Stimulated activated CD8-positive, alpha-beta memory T cell treated with anti-CD3 and anti-CD28 coated beads, Interleukin-4, amount 100 ng/mL, for 1 hour (primary cell): ENCODE data around the gene GBA3.

ENCODE experiments used
- DNase-seq, 2 donors: peaks; one replicate each; pipeline ENCODE4 v3.0.0-alpha.2; 2020; ENCODE audit warnings: low read depth in 2 of 2, low spot score in 1 of 2

The GBA3 gene

DNA sequence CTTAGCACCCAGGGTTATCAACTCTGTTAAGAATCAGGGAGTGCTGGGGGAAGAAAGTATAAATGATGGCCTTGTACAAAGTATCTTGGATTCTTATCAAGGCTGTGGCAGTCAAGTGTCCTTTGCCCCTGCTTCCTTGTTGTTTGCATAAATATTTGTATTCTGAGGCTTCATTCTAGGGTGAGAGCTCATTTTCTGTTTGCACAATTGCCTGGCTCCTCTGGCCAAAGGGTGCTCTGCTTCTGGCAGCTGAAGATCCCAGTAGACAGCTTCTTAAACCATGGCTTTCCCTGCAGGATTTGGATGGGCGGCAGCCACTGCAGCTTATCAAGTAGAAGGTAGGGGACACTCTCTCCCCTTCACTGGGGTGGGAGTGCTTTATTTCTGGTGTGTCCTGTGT, at the start of gene GBA3:
Gene GBA3, plus strand, starts transcription at position 202 of the 400 bp plus-strand sequence.
- no peak for DNase-seq

DNA sequence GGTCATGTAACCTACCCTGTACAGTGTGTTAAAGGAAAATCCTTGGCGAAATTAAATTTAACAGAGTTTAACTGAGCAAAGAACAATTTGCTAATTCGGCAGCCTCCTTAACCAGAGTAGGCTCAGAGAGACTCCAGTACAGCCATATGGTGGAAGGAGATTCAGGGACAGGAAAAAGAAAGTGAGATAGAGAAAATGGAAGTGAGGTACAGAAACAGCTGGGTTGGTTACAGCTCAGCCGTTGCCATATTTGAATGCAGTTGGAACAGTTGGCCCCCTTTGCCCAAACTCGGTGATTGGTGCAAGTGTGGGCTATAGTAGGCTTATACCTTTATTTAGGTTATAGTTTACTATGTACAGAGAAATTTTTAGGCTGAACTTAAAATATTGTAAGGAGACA, 48.8 kb upstream of the GBA3 start:
- DNase-seq, result no peak

DNA sequence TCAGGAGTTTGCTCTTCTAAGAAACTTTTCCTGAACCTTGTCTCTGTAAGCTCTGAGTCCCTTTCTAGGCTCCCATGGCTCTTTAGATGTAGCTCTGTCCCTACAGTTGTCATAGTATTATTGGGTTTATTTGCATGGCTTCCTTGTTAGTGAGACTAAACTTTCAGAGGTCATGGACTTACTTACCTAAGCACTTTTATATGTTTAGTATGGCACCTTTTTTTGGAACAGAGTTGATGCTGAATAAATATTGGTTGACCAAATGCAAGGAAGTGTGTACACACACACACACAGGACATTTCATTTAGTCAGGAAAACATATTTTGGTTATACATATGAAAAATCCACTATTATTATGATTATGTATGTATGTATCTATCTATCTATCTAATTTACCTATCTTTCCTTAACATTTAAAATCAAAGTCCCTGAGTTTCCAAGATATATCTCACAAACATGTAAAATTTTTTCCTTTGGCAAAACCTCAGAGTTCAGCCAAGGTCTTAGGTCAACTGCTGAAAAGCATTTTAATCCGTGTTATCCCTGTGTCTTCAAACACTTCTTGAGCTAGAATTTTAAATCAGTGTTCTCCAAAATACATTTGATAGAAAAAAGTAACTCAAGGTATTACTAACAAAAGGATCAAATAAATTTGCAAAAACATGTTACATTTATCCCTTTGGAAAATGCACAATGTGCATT, 47.1 kb upstream of the GBA3 start:
- no peak for DNase-seq

DNA sequence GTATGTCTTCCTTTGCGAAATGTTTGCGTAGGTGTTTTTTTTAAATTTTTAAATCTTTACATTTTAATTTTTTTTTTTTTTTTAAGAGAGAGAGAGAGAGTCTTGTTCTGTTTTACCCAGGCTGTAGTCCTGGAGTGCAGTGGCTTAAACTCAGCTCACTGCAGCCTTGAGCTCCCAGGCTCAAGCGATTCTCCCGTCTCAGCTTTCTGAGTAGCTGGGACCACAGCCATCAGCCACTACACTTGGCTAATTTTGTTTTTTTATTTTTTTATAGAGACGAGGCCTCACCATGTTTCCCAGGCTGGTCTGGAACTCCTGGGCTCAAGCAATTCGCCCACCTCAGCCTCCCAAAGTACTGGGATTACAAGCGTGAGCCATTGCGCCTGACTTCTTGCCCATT, 43.7 kb upstream of the GBA3 start:
- no peak for DNase-seq

DNA sequence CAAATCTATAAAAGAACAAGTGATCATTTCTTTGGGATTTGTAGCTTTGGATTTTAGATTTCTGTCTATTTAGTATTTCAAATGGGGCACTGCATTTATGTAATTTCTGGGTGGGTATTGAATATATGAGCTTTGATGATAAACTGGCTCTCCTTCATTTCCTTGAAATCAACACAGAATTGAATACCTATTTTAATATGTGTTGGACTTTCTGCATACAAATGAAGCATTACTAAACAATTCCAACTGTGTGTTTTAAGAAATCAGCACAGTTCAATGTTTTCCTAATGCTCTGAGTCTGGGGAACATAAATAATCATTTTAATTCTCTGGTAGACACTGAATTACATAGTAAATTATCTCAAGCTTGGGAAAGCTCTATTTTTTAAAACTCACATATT, 42.0 kb upstream of the GBA3 start:
- DNase-seq, result no peak

DNA sequence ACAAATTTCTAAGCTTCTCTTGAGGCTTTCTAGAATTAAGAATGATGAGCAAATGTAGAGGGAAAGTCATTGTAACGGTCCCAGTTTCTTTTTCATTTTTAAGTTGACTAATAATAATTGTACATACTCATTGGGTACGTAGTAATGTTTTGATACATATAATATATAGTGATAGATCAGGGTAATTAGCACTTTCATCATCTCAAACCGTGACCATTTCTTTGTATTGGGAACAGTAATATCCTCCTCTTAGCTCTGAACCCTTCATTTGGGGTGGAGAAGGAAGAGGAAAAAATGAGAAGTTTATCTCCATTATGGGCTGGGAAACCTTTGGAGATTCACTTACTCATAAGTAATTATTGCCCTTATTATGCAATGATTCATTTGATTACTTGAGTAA, 39.0 kb upstream of the GBA3 start:
- no peak for DNase-seq

DNA sequence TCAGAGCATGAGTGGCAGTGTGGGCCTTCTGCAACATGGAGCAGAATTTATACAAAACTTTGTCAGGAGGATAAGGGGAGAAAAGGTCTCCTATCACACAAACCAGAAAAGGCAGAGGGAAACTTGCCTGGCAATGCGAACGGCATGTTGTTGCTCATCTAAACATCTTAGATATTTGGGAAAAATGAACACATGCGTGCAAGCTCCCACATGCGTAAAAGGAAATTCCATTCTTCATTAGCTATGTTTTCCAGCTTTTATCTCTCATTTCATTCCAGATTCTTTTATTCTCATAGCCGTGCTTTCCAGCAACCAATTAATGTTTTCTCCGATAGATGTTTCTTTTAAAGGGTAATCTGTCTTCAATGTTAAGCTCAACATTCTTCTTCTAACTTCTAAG, 31.3 kb upstream of the GBA3 start:
- DNase-seq, result no peak

DNA sequence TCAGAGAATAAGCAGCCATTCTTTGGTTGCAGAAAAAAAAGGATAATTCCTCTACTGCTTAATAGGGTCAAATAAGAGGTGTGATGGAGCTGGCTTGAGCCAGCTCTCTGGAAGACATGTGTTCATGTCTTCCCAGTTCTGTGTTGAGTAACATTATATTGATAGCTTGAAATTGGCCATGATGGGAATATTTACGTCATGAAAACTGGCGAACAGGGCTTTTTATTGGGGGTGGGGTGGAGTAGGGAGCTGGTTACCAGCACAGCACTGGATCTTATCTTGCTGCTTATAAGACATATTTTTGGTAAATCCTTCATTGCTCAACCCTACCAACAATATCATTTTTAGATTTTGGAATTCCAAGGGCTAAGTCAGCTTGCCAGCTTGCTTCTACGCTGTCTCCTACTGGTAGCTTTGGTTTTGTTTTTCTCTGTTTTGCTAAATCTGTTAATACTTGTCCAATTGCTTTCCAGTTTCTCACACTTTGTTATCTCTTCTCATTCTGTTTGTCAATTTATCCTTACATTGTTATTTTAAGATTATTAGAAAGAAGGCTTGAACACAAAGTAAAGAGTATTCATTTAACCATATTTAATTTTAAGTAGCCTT, 25.3 kb upstream of the GBA3 start:
- no peak for DNase-seq

DNA sequence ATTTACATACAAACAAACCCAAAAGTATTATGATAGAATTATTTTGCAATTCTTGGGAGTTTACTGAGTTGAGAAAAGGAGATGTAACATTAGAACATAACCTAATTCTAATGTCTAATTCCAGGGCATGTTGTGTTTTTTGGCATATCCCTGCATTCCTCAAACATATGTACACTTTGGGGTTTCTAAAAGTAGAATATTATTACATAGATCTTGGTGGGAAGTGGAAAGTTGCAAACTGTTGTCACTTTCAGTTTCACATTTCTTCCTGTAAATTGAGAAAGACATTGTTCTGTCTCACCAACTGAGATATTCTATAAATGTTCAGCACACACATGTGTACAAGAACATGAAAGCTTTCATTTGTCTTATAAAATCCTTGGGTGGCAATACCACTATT, 24.4 kb upstream of the GBA3 start:
- DNase-seq, result no peak

DNA sequence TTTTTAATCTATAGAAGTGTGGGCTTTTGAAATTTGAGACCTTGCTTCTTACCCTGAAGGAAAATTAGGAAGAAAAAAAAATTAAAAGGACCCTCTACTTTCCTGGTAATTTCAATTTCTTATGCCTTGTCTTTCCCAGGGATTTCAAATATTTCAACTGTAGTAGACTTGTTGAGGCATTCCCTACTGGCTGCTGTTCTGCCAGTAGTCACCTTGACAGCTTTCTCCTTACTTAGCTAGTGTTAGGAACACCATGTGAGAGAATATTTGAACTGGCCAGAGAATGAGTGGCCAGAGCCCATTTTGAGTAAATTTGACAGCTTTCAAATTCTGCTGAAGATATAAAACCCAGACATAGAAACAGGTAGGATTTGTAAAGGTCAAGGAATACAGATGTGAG, 24.0 kb upstream of the GBA3 start:
- no peak for DNase-seq

DNA sequence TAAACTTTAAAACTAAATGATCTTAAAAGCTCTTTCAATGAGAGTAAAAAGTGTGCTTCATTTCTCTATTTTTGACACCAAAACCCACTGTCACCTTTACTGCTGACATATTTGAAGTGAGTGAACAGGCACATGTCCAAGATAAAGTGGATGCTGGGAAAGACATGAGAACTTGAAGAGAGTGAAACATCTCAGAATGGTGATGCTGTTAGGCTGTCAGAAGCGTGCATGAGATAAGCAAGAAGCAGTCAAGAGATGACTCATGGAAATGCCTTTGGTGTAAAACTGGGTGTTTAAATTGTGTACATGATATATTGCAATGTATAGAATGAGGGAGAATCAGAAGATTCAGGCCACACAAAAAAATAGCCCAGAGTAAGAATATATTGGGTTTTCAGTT, 21.8 kb upstream of the GBA3 start:
- DNase-seq, result no peak

DNA sequence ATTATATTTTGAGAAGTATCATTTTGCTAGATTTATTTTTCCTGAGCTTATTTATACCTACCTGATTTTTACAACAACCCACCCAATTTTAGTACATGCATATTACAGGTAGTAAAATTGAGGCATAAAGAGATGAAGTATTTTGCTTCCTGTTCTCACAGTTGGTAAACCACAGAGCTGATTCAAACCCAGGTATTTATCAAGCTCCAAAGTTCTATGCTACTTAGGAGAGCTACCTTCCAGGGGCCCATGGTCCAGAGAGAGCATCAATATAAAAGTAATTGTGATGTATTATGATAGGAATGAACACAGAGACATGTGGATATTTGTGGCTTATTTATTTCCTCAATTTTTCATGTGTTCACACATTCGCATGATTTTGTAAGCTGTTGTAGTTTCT, 20.2 kb upstream of the GBA3 start:
- DNase-seq, result no peak

DNA sequence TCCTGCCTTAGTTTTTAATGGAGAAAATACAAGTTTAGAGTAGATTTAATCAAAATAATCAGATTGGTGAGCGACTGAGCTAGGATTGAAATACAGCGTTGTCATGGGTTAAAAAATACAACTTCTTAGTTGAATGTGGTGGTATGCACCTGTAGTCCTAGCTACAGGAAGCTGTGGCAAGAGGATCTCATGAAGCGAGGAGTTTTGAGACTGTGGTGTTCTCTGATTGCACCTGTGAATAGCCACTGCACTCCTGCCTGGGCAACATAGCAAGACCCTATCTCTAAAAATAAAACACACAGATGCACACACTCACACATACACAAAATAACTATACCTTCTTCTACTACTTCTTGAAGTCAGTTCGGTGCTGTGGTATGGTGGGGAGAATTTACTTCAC, 19.8 kb upstream of the GBA3 start:
- no peak for DNase-seq

DNA sequence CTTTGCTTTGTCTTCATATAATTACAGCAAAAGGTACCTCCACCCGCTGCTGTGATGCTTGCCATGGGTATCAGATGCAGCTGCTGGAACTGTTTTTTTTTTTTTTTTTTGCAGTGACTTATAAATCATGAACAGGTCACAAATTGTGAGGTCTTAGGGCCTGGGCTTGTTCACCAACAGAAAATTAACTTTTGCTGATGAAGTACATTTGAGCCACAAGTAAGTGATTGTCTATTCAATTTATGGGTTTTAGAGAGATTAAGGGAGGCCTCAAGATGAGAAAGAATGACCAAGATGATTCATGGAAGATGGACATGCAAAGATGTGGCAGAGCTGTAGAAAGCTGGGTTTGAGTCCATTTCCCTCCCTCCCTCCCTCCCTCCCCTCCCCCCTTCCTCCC, 18.0 kb upstream of the GBA3 start:
- DNase-seq, result no peak

DNA sequence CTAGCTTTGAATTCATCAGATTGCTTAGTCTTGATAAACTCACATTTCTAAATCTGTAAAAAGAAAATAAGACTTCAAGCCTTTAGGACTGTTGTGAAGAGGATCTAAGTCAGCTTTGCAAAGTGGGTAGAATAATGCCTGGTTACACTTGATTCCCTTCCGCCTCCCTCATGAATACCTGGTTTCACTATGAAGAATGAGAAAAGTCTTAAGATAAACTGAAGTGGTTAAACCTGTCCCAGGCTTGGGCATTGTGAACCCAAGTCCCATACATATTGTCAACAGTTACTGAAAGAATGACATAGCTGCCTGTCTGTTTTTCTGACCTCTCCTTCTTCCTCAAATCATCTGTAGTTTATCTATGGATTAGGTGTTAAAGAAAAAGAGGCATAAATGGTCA, 16.7 kb upstream of the GBA3 start:
- DNase-seq, result no peak

DNA sequence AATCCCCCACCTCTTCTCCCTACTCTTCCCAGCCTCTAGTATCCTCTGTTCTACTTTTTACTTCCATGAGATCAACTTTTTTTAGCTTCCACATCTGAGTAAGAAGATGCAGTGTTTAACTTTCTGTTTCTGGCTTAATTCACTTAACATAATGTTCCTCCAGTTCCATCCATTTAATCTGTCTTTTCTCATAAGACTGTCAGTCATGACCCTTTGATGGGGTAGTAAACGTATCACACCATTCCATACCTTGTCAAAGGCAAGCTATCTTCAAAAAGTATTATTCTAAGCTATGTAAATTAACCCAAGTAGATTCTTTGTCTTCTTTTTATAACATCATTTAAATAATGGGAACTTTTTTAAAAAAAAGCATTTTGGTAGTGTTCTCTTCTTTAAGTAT, 15.0 kb upstream of the GBA3 start:
- no peak for DNase-seq

DNA sequence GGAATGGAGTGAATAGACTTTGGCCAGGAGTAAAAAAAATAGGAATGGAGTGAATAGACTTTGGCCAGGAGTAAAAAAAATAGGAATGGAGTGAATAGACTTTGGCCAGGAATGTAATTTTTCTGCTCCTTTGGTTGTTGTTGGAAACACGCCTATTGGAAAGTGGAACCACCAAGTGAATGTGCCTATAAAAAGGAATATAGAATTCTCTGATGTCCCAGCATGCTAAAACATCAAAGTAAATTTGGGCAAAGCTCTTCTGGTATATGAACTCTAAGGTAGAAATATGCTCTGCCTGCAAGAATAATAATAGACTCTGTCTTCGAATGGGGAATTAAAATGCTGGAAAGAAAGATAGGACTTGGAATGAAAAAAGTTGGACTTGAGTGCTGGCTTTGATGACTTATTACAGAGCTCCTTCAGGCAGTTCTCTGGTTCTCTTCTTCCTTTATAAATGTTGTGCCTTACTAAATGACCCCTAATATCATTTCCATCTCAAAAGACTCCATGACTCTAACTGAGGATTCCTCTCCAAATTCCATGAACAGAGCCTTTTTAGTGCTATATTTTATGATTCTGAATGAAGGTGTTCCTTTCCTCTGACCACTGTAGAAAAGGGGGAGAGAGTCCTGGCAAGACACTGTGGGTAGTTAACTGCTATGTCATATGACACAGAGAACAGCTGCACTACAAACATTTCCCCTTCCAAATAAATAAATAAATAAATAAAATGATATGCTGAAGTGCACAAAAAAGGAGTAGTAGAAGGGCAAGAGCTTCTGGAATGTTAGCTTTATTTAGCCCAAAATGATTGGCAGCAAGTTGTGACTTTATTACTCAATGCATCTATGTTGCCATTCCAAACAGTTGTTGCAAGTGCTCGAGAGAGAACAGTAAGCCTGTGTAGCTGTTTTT, 13.5 kb upstream of the GBA3 start:
- DNase-seq, result no peak

DNA sequence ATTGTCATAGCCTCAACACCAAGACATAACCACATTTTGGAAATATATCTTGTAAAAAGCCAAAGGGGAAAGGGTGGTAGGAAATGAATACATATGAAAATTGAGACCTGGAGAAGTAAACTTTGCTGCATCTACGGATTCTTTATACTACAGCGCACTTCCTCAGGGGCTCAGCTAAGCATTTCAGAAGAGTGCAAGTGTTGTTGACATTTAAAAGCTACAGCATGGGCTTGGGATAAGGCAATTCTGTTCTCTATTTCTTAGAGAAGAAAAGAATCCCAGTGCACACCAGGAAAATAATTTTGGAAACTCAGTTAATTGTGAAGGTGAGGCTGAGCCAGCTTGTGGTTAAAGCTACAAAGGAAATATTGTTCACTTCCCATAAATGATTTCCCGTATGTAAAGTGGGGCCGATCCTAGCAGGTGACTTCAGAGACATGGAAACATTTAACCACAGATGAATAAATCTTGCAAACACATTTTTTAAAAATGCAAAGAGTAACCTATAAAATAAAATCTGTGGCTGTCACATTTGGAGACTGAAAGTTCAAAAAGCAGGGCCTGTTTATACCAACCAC, 12.6 kb upstream of the GBA3 start:
- DNase-seq, result no peak

DNA sequence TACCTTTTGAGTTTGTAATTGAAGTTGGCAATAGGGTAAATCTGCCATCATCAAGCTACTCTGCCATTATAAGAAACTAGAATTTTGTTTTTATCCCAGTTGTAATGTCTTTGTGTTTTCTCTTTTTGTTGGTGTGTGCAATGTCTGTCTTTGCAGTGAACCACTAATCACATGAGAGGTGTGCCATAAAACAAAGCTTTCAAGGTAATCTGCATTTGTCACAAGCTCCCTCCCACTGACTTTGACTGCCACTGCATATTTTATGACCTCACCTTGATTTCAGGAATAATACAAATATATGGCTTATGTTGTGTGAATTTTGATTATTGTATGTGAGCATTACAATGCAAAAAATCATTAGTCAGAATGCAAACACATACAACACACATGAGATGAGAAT, 9.0 kb upstream of the GBA3 start:
- no peak for DNase-seq

DNA sequence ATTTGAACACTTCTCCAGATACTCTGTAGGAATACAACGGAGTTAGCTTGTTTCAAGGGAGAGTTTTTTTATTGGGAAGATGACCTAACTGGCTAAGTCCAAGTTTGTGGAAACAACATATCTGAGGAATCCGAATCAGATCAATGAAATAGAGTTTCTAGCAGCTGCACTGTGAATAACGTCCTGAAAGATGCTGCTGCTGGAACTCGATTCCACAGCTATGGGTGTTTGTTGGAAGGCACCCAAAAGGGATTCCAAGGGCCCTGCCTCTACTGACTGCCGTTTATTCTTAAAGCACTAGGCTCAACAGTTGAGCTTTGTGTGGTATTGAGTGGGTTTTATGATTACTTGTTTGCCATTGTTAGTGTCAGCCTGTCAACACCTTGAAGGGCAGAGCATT, 6.6 kb upstream of the GBA3 start:
- DNase-seq, result no peak

DNA sequence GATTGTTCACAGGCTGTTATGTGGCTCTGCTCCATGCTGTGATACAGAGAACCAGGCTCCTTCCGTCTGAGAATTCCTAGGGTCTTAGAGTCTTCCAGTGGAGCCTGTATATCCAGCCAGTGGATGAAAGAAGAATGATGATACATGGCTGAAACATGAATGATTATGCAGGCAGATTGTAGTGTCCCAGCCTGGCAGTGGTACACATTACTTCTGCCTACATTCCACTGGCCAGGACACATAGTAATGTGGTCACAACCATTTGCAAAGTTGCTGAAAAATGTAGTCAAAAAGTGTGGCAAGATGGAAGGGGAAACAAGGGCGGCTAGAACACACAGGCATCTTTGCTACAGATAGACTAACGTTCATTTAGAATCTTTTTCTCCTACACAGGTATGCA, 4.5 kb upstream of the GBA3 start:
- DNase-seq, result no peak

DNA sequence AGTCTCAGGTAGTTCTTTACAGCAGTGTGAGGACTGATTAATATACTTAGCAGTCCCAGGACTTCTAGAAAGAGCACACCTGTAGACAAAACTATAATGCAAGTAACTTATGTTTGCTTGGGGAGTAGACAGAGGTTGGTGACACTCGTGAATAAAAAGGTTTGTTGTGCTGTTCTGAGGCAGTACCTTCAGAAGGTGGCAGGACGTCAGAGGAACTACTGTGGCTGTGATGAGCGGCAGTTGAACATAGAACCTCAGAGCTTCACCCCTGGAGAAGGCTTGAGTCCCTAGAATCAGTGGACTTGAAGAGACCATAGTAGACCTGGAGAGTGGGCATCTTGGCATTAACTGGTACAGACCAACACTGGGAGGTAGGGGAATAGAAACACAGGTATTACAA, 3.3 kb upstream of the GBA3 start:
- no peak for DNase-seq
